Progenitor cell of endocrine pancreas (in vitro differentiated cells): ENCODE results near the gene NR5A1. TPM values are rescaled to one million over a fixed set of nuclear protein-coding genes. Genes with fewer than 3 reads are reported as not detected.

ENCODE experiments used
- DNase-seq: peaks from one replicate; pipeline ENCODE4 v3.0.0; 2021; ENCODE audit warnings: low spot score; ENCODE audit not compliant: unreplicated experiment
- H3K27ac Mint-ChIP-seq: 2 replicates; pipeline ENCODE4 v1.8.0; 2021; ENCODE audit warnings: mild to moderate bottlenecking, moderate library complexity, mixed read lengths
- H3K27me3 Mint-ChIP-seq: 2 replicates; pipeline ENCODE4 v1.8.0; 2021; ENCODE audit warnings: mixed read lengths
- H3K36me3 Mint-ChIP-seq: 2 replicates; pipeline ENCODE4 v1.8.0; 2022; ENCODE audit warnings: mixed read lengths; ENCODE audit not compliant: insufficient read depth
- H3K4me1 Mint-ChIP-seq: 2 replicates; pipeline ENCODE4 v1.8.0; 2021; ENCODE audit warnings: low read depth, mixed read lengths
- H3K4me3 Mint-ChIP-seq: 2 replicates; pipeline ENCODE4 v1.8.0; 2021; ENCODE audit warnings: low read depth, mild to moderate bottlenecking, moderate library complexity, mixed read lengths
- H3K9me3 Mint-ChIP-seq: 2 replicates; pipeline ENCODE4 v1.8.0; 2021; ENCODE audit warnings: low read depth, mixed read lengths
- total RNA-seq: library from RNA; stranded (reverse); gene quantifications from 2 replicates; pipeline ENCODE4 v1.2.1, GENCODE V29; 2021
- TF ChIP-seq, protein P1 (sequence below): fragments of 200-600 bp; sonication (generic); IDR thresholded peaks from one replicate; pipeline ENCODE4 v1.5.0; 2021; ENCODE audit warnings: antibody characterized with exemption, mild to moderate bottlenecking; ENCODE audit not compliant: unreplicated experiment

NR5A1 gene
- total RNA-seq, 1 donor from 2014 or later, result 0.36 TPM

GRCh38 chr9:124550072-124550471 lies 42.9 kb upstream of the NR5A1 start:
- H3K4me3 Mint-ChIP-seq, result no peak overlapping the region
- H3K27me3 Mint-ChIP-seq, result no peaks in the 10 kb centered on the region
- H3K4me1 Mint-ChIP-seq, result peaks cover 5% of the 10 kb centered on the region
- no peak for DNase-seq
- H3K27ac Mint-ChIP-seq, result no peak overlapping the region
- peaks cover 4% of the 10 kb centered on the region for H3K36me3 Mint-ChIP-seq
- H3K9me3 Mint-ChIP-seq, result no peaks in the 10 kb centered on the region
- TF ChIP-seq, protein P1, sequence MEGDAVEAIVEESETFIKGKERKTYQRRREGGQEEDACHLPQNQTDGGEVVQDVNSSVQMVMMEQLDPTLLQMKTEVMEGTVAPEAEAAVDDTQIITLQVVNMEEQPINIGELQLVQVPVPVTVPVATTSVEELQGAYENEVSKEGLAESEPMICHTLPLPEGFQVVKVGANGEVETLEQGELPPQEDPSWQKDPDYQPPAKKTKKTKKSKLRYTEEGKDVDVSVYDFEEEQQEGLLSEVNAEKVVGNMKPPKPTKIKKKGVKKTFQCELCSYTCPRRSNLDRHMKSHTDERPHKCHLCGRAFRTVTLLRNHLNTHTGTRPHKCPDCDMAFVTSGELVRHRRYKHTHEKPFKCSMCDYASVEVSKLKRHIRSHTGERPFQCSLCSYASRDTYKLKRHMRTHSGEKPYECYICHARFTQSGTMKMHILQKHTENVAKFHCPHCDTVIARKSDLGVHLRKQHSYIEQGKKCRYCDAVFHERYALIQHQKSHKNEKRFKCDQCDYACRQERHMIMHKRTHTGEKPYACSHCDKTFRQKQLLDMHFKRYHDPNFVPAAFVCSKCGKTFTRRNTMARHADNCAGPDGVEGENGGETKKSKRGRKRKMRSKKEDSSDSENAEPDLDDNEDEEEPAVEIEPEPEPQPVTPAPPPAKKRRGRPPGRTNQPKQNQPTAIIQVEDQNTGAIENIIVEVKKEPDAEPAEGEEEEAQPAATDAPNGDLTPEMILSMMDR, result no peak

GRCh38 chr9:124549016-124549415 lies 41.8 kb upstream of the NR5A1 start:
- Mint-ChIP-seq H3K4me3 (no peak overlapping the region), H3K4me1 (peaks cover 9% of the 10 kb centered on the region), H3K36me3 (peaks cover 4% of the 10 kb centered on the region), H3K27ac (no peak overlapping the region), H3K9me3 (no peaks in the 10 kb centered on the region), H3K27me3 (no peaks in the 10 kb centered on the region)
- TF ChIP-seq, protein P1, result no peak
- DNase-seq, result no peak

GRCh38 chr9:124544535-124544934 lies 37.3 kb upstream of the NR5A1 start:
- Mint-ChIP-seq H3K4me1 (peaks cover 7% of the 10 kb centered on the region), H3K4me3 (no peak overlapping the region), H3K27ac (peak overlapping the region; percentile 43), H3K27me3 (no peaks in the 10 kb centered on the region), H3K36me3 (peaks cover 17% of the 10 kb centered on the region), H3K9me3 (no peaks in the 10 kb centered on the region)
- TF ChIP-seq, protein P1, result no peak
- DNase-seq, result no peak

GRCh38 chr9:124541824-124542223 lies 34.6 kb upstream of the NR5A1 start:
- no peak for DNase-seq
- no peaks in the 10 kb centered on the region for H3K27me3 Mint-ChIP-seq
- peaks cover 16% of the 10 kb centered on the region for H3K36me3 Mint-ChIP-seq
- no peaks in the 10 kb centered on the region for H3K9me3 Mint-ChIP-seq
- TF ChIP-seq, protein P1, result no peak
- H3K4me1 Mint-ChIP-seq, result peaks cover 6% of the 10 kb centered on the region
- H3K27ac Mint-ChIP-seq, result no peak overlapping the region
- H3K4me3 Mint-ChIP-seq, result no peak overlapping the region

- no peaks in the 10 kb centered on the region for H3K27me3 Mint-ChIP-seq
Measured at GRCh38 chr9:124537926-124538325, 30.7 kb upstream of the NR5A1 start.

More at GRCh38 chr9:124537926-124538325, 30.7 kb upstream of the NR5A1 start:
- H3K36me3 Mint-ChIP-seq, result peaks cover 25% of the 10 kb centered on the region
- no peak overlapping the region for H3K27ac Mint-ChIP-seq
- H3K9me3 Mint-ChIP-seq, result no peaks in the 10 kb centered on the region
- TF ChIP-seq, protein P1, result no peak
- no peaks in the 10 kb centered on the region for H3K4me1 Mint-ChIP-seq
- DNase-seq, result no peak
- H3K4me3 Mint-ChIP-seq, result no peak overlapping the region
